Neural progenitor cell (in vitro differentiated cells): ENCODE data around the gene AP2A2.

Experiments
- CTCF ChIP-seq: fragments of 200-600 bp; sonication (generic); IDR thresholded peaks from 2 replicates; pipeline ENCODE4 v1.5.1; 2017; ENCODE audit warnings: antibody characterized with exemption, mild to moderate bottlenecking
- EZH2 ChIP-seq: fragments of 200-600 bp; sonication (generic); IDR thresholded peaks from 2 replicates; pipeline ENCODE4 v1.6.1; 2017; ENCODE audit warnings: antibody characterized with exemption, mild to moderate bottlenecking, moderate library complexity
- EZH2phosphoT487 ChIP-seq: fragments of 200-600 bp; sonication (generic); IDR thresholded peaks from 2 replicates; pipeline ENCODE4 v1.6.1; 2017; ENCODE audit warnings: antibody characterized with exemption

DNA sequence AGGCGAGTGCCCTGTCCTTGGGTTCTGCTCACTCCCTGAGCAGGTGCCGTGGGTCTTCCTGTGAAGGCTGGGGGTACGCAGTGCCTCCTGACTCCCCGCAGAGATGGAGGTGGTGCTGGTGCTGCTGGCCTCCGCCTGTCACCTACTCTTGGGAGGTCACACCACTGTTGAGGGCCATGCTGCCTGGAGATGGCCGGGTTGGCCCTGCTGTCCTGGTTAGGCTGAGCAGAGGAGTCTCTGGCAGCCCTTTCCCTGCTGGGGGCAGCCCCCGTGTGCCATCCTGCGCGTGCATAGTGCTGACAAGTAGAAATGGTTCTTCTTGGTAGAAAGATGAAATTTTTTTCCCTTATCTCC lies 61.3 kb downstream of the AP2A2 start:
- TF ChIP-seq EZH2phosphoT487, result no peak
- no peak for TF ChIP-seq CTCF
- TF ChIP-seq EZH2, result no peak
